ENCODE results near the gene PI4K2A. TPM values are rescaled to one million over a fixed set of nuclear protein-coding genes. Genes with fewer than 3 reads are reported as not detected.

PI4K2A gene
- total and polyA plus RNA-seq, 2 donors (not counting 1 experiment from before 2014, with no cell fraction given) = 7.9 to 17.7 TPM

- Histone ChIP-seq H3K9ac (ENCODE audit: low read length) (no peak overlapping the region), H2AFZ (ENCODE audit: insufficient read depth, low read depth, low read length, poor library complexity, severe bottlenecking) (no peak overlapping the region), H3K9me3 (ENCODE audit: control extremely low read depth in 1 of 3, control insufficient read depth in 2 of 3, insufficient read depth in 1 of 3, low read length in 2 of 3) (no peaks in the 10 kb centered on the region)
These were observed 42.7 kb upstream of the PI4K2A start for GRCh38 chr10:97597778-97598177.

More at GRCh38 chr10:97597778-97598177, 42.7 kb upstream of the PI4K2A start:
- no peak overlapping the region for H3K4me3 Mint-ChIP-seq
- Histone ChIP-seq H3K36me3 (replicated peaks in 1 of 2; ENCODE audit: control extremely low read depth in 1 of 2, control insufficient read depth in 1 of 2, extremely low read depth in 1 of 2, insufficient read depth in 2 of 2, low read length in 1 of 2) (no peaks in the 10 kb centered on the region), H3K79me2 (ENCODE audit: control insufficient read depth, insufficient read depth, low read length) (no peaks in the 10 kb centered on the region), H3K27ac (ENCODE audit: low read length in 2 of 2) (no peak overlapping the region), H3K4me1 (ENCODE audit: control insufficient read depth in 2 of 2, insufficient read depth in 2 of 2, low read length in 2 of 2) (no peaks in the 10 kb centered on the region), H3K4me2 (replicated peaks; ENCODE audit: low read depth, low read length, poor library complexity, severe bottlenecking) (no peak overlapping the region), H4K20me1 (ENCODE audit: control insufficient read depth, insufficient read depth, low read length, poor library complexity, severe bottlenecking) (no peaks in the 10 kb centered on the region), H3K4me3 (ENCODE audit: control extremely low read depth in 1 of 5, extremely low read depth in 1 of 5, insufficient read depth in 1 of 5, low read depth in 2 of 5, low read length in 4 of 5) (no peak overlapping the region), H3K27me3 (replicated peaks in 1 of 4; ENCODE audit: control extremely low read depth in 1 of 4, control insufficient read depth in 3 of 4, insufficient read depth in 4 of 4, low read length in 3 of 4) (no peaks in the 10 kb centered on the region)
- WGBS (ENCODE audit: insufficient coverage) = no CpG with 5 or more reads among the region's 2 CpGs
- ChIA-PET POLR2A (no interaction called here), CTCF (no interaction called here)
- TF ChIP-seq EZH2 (IDR thresholded peaks at IDR 0.05; ENCODE audit: borderline replicate concordance, insufficient read depth, low read depth, low read length, poor library complexity, severe bottlenecking) (no peak), CTCF (IDR thresholded peaks at IDR 0.05) (no peak)
- H3K27me3 Mint-ChIP-seq = no peaks in the 10 kb centered on the region
- intact Hi-C loops (cut with micrococcal nuclease) = no loop called here
- no peaks in the 10 kb centered on the region for H3K4me1 Mint-ChIP-seq
- no peak for ATAC-seq (ENCODE audit: low read depth)
- H3K9me3 Mint-ChIP-seq (ENCODE audit: insufficient read depth) = no peaks in the 10 kb centered on the region
- H3K27ac Mint-ChIP-seq = no peak overlapping the region
- no peak for DNase-seq

Measured in B cell (primary cell).